HuH-7 (cell line): ENCODE data around the gene KCNJ18.
"Not testable (repeated sequence)": the region's sequence is repeated elsewhere in the genome, so short reads cannot be mapped to it uniquely, and the experiment has no call there.

Source experiments
- DNase-seq: peaks from one replicate; pipeline ENCODE4 v3.0.0; 2011; ENCODE audit warnings: low spot score

KCNJ18 gene

GRCh38 chr17:21691883-21692703 is at the start of gene KCNJ18:
Gene KCNJ18, plus strand, starts transcription at chr17:21692523. Its CDS starts 10,264 bp downstream, at chr17:21702787.
- not testable (repeated sequence) for DNase-seq

GRCh38 chr17:21648125-21648524 is 44.2 kb upstream of the KCNJ18 start:
- not testable (repeated sequence) for DNase-seq

GRCh38 chr17:21650043-21650442 is 42.3 kb upstream of the KCNJ18 start:
- DNase-seq = not testable (repeated sequence)

- DNase-seq = not testable (repeated sequence)
Measured at GRCh38 chr17:21652049-21652448, 40.3 kb upstream of the KCNJ18 start.

GRCh38 chr17:21653211-21653610 is 39.1 kb upstream of the KCNJ18 start:
- not testable (repeated sequence) for DNase-seq

GRCh38 chr17:21656518-21657309 is 35.6 kb upstream of the KCNJ18 start:
- not testable (repeated sequence) for DNase-seq

- not testable (repeated sequence) for DNase-seq
Measured at GRCh38 chr17:21659635-21660034, 32.7 kb upstream of the KCNJ18 start.

- DNase-seq = not testable (repeated sequence)
Measured at GRCh38 chr17:21661455-21661854, 30.9 kb upstream of the KCNJ18 start.

GRCh38 chr17:21663166-21663565 is 29.2 kb upstream of the KCNJ18 start:
- DNase-seq = not testable (repeated sequence)

- DNase-seq = not testable (repeated sequence)
Measured at GRCh38 chr17:21663614-21664474, 28.5 kb upstream of the KCNJ18 start.

- DNase-seq = not testable (repeated sequence)
Measured at GRCh38 chr17:21665171-21665570, 27.2 kb upstream of the KCNJ18 start.

- DNase-seq = not testable (repeated sequence)
Measured at GRCh38 chr17:21665935-21666493, 26.3 kb upstream of the KCNJ18 start.

- not testable (repeated sequence) for DNase-seq
Measured at GRCh38 chr17:21666711-21667412, 25.5 kb upstream of the KCNJ18 start.

GRCh38 chr17:21667413-21668117 is 24.8 kb upstream of the KCNJ18 start:
- not testable (repeated sequence) for DNase-seq

- not testable (repeated sequence) for DNase-seq
Measured at GRCh38 chr17:21668118-21668488, 24.2 kb upstream of the KCNJ18 start.

- not testable (repeated sequence) for DNase-seq
Measured at GRCh38 chr17:21668746-21669508, 23.4 kb upstream of the KCNJ18 start.

- DNase-seq = not testable (repeated sequence)
Measured at GRCh38 chr17:21669616-21670360, 22.5 kb upstream of the KCNJ18 start.

- not testable (repeated sequence) for DNase-seq
Measured at GRCh38 chr17:21670361-21671155, 21.8 kb upstream of the KCNJ18 start.
